HepG2 (cell line): ENCODE data around the gene TCF7L2. TPM values are rescaled to one million over a fixed set of nuclear protein-coding genes. Genes with fewer than 3 reads are reported as not detected.
A peak's percentile ranks its signal among the peaks of the same experiment; 100 is the strongest.

Source experiments
- ATAC-seq: fragments of 200-7000 bp; cut with Tn5 transposase; 3 replicates; pipeline ENCODE4 v1.9.1; 2020; ENCODE audit warnings: mild to moderate bottlenecking, moderate library complexity
- BruUV-seq: library from RNA; stranded (reverse); fragments of 400-500 nt; replicated peaks from 2 replicates; lab custom pipeline; 2021; lab: Mats Ljungman, UMichigan
- CTCF ChIA-PET: fragments of 300-600 bp; formaldehyde crosslinking; extraction: SDS; loops from one replicate; lab custom pipeline; 2021; ENCODE audit warnings: low total read pairs, inconsistent platforms, low intra/inter-chr PET ratio; lab: Yijun Ruan, JAX
- POLR2A ChIA-PET: fragments of 350-600 bp; sonication (Branson Sonifier 250); formaldehyde crosslinking; loops from one replicate; lab custom pipeline; 2020; ENCODE audit warnings: antibody characterized with exemption, inconsistent platforms; lab: Yijun Ruan, JAX
- DNase-seq: peaks from one replicate; pipeline ENCODE4 v3.0.0-alpha.2; 2015; ENCODE audit warnings: low spot score
- FAIRE-seq: peaks from 3 replicates; lab custom pipeline; 2011; peaks lifted over from hg19 to GRCh38; lab: Jason Lieb, UNC
- H2AFZ ChIP-seq: one replicate; pipeline ENCODE4 v1.6.1; 2011; ENCODE audit warnings: low read length, inconsistent platforms
- H3K27ac ChIP-seq: fragments of 300-600 bp; 3 replicates; pipeline ENCODE4 v1.8.0; 2011; ENCODE audit warnings: mixed run types, mild to moderate bottlenecking, mixed read lengths, low read length, inconsistent platforms; ENCODE audit not compliant: insufficient read depth; ENCODE audit errors: extremely low read length
- H3K27me3 ChIP-seq, 2 experiments: fragments of 200-600 bp in 1 of 2; 2 replicates in 1 of 2; 3 replicates in 1 of 2; pipeline versions ENCODE4 v1.6.0 to v1.8.0; 2011; ENCODE audit warnings: low read length in 2 of 2, mild to moderate bottlenecking in 2 of 2, moderate library complexity in 2 of 2, inconsistent platforms in 1 of 2; ENCODE audit not compliant: insufficient read depth in 2 of 2, control insufficient read depth in 1 of 2
- H3K36me3 ChIP-seq, 2 experiments: fragments of 200-600 bp in 1 of 2; replicated peaks in 1 of 2; 2 replicates in 1 of 2; 3 replicates in 1 of 2; pipeline versions ENCODE4 v1.5.1 to v1.8.0; 2011; ENCODE audit warnings: low read length in 2 of 2, inconsistent platforms in 1 of 2; ENCODE audit not compliant: insufficient read depth in 2 of 2, control insufficient read depth in 1 of 2
- H3K4me1 ChIP-seq: 2 replicates; pipeline ENCODE4 v1.5.1; 2012; ENCODE audit warnings: low read length, inconsistent platforms; ENCODE audit not compliant: insufficient read depth
- H3K4me2 ChIP-seq: 2 replicates; pipeline ENCODE4 v1.6.0; 2011; ENCODE audit warnings: low read depth, low read length, inconsistent platforms
- H3K4me3 ChIP-seq, 3 experiments: fragments of 200-600 bp in 1 of 3; sonication (generic), shearing (Covaris generic) in 1 of 3; replicated peaks in 1 of 3; 2 replicates each; pipeline ENCODE4 v1.5.1; 2011 to 2016; ENCODE audit warnings: low read length in 3 of 3, inconsistent platforms in 2 of 3, low read depth in 2 of 3, mild to moderate bottlenecking in 2 of 3, control low read depth in 1 of 3, mixed read lengths in 1 of 3; ENCODE audit not compliant: insufficient read depth in 1 of 3
- H3K79me2 ChIP-seq: one replicate; pipeline ENCODE4 v1.6.1; 2011; ENCODE audit warnings: low read length, inconsistent platforms; ENCODE audit not compliant: insufficient read depth
- H3K9ac ChIP-seq: 2 replicates; pipeline ENCODE4 v1.6.0; 2011; ENCODE audit warnings: mild to moderate bottlenecking, low read depth, low read length, inconsistent platforms; ENCODE audit not compliant: insufficient read depth
- H3K9me3 ChIP-seq: 2 replicates; pipeline ENCODE4 v1.5.1; 2012; ENCODE audit warnings: mild to moderate bottlenecking, low read length
- H4K20me1 ChIP-seq: 2 replicates; pipeline ENCODE4 v1.6.0; 2011; ENCODE audit warnings: inconsistent platforms, mild to moderate bottlenecking, low read length, moderate library complexity; ENCODE audit not compliant: insufficient read depth
- CHD4 ChIP-seq: fragments of 200-600 bp; sonication (generic); IDR thresholded peaks from 2 replicates; pipeline ENCODE4 v1.7.0; 2017; ENCODE audit warnings: mild to moderate bottlenecking, low read length, borderline replicate concordance
- NAIF1 ChIP-seq: sonication (generic); formaldehyde crosslinking; IDR thresholded peaks from 2 replicates; pipeline ENCODE4 v1.5.0; 2020; ENCODE audit warnings: mild to moderate bottlenecking, missing genetic modification reagents, borderline replicate concordance
- RBM22 ChIP-seq: fragments of 200-400 bp; formaldehyde crosslinking; optimal IDR thresholded peaks from 2 replicates; pipeline ENCODE3; 2017; ENCODE audit warnings: mild to moderate bottlenecking, low read length, moderate library complexity
- TMF1 ChIP-seq: sonication (generic); formaldehyde crosslinking; IDR thresholded peaks from 2 replicates; pipeline ENCODE4 v1.8.1; 2022; ENCODE audit warnings: low read depth, missing genetic modification reagents
- ZMYM2 ChIP-seq: sonication (generic); formaldehyde crosslinking; IDR thresholded peaks from 2 replicates; pipeline ENCODE4 v1.8.0; 2022; ENCODE audit warnings: mild to moderate bottlenecking, missing genetic modification reagents
- ZNF251 ChIP-seq: sonication (generic); formaldehyde crosslinking; IDR thresholded peaks from 2 replicates; pipeline ENCODE4 v1.9.0; 2021; ENCODE audit warnings: mild to moderate bottlenecking, missing genetic modification reagents
- ZNF589 ChIP-seq: sonication (generic); formaldehyde crosslinking; conservative IDR thresholded peaks from 2 replicates; pipeline ENCODE4 v1.8.0; 2022; ENCODE audit warnings: mild to moderate bottlenecking, moderate library complexity, missing genetic modification reagents
- WGBS: methylation state at CpG from one replicate; pipeline ENCODE4 v1.1.6; 2017; ENCODE audit warnings: low lambda C conversion rate; 5-methylcytosine and 5-hydroxymethylcytosine counted together
- in situ Hi-C: cut with HindIII; loops from 2 replicates; pipeline ENCODE4 v1.10.0; 2017; ENCODE audit warnings: low pct_unique_long_range_greater_than_20kb; ENCODE audit not compliant: extremely low pct_ligation_motif_present
- intact Hi-C: fragments of 100-400 bp; cut with micrococcal nuclease; formaldehyde crosslinking; loops from one replicate; pipeline ENCODE4 v1.10.0; 2022; ENCODE audit not compliant: unreplicated experiment
- polyA plus RNA-seq, 8 experiments: library from polyadenylated mRNA; depleted of rRNA in 3 of 8; stranded (reverse) in 7 of 8; unstranded in 1 of 8; fragments of >200 nt; fragmentation: Illumina TruSeq in 4 of 8; extraction: Trizol in 4 of 8; gene quantifications; 2 replicates each; pipeline versions ENCODE4 v1.2.1 to v1.2.3, GENCODE V29; 2011 to 2016; ENCODE audit warnings: low read depth in 4 of 8, missing spikeins in 1 of 8, mixed read lengths in 1 of 8; ENCODE audit not compliant: insufficient read depth in 1 of 8
- total RNA-seq, 5 experiments: library from RNA; depleted of rRNA; stranded (reverse); fragments of >200 nt; fragmentation: Illumina TruSeq; extraction: Trizol; gene quantifications; 2 replicates each; pipeline ENCODE4 v1.2.3, GENCODE V29; 2016; ENCODE audit warnings: low read depth in 1 of 5
- TF ChIP-seq, protein P1 (sequence below): sonication (generic); formaldehyde crosslinking; IDR thresholded peaks from 2 replicates; pipeline ENCODE4 v1.5.0; 2020; ENCODE audit warnings: missing genetic modification reagents, mild to moderate bottlenecking, borderline replicate concordance

Gene TCF7L2
- total and polyA plus RNA-seq, 2 of the 13 experiments (the other 11 are each of a cell fraction or from before 2014, with no cell fraction given) = 3.9 to 13.7 TPM

DNA sequence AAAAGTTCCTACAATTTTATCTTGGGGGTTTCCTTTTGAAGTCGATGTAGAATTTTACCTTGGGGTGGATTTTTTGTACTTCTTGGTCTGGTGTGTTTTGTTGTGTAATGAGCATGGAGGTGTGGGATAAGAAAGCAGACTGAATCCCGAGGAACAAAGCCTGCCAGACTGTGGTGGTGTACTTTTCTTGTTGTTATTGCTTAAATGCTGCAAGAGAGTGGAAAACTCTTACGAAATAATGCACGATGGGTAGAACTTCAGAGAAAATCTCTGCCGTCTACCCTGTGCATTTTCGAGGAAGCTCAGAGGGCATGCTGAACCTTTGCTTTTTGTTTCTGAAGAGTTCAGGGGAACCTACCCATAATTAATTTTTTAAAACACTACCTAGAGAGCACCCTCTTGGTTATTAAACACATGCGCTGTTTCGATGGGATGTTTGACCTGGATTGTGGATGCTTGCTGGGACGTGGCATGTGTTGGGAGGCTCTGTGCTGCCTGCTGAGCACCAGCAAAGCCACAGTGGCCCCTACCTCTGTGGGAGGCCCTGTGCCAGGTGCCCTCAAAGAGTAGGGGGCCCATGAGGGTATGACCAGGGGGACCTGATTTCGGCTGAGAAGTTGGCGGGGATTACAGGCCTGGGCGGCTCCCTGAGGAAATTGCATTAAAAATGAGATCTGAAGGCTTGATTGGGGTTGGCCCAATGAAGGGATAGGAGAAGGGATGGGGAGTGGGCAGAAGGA is 94.1 kb downstream of the TCF7L2 start:
- WGBS = 97% methylated on average over 12 of the region's 12 CpGs
- peaks cover 52% of the 10 kb centered on the region for H4K20me1 ChIP-seq
- DNase-seq = no peak

More for the DNA sequence above, 94.1 kb downstream of the TCF7L2 start:
- Histone ChIP-seq H3K79me2 (peaks cover 71% of the 10 kb centered on the region), H3K27me3 (no peaks in the 10 kb centered on the region), H3K9ac (no peak overlapping the region), H3K36me3 (peaks cover 21 to 53% of the 10 kb centered on the region in 2 experiments), H3K4me3 (no peak overlapping the region), H3K9me3 (no peaks in the 10 kb centered on the region), H3K4me1 (no peaks in the 10 kb centered on the region), H3K4me2 (no peak overlapping the region), H3K27ac (no peak overlapping the region), H2AFZ (no peak overlapping the region)
- CTCF ChIA-PET = no interaction called here
- BruUV-seq = no TSS peak
- FAIRE-seq (no peak), ATAC-seq (no peak)
- intact Hi-C loops (no loop called here), in situ Hi-C loops (no loop called here)
- TF ChIP-seq, protein P1, sequence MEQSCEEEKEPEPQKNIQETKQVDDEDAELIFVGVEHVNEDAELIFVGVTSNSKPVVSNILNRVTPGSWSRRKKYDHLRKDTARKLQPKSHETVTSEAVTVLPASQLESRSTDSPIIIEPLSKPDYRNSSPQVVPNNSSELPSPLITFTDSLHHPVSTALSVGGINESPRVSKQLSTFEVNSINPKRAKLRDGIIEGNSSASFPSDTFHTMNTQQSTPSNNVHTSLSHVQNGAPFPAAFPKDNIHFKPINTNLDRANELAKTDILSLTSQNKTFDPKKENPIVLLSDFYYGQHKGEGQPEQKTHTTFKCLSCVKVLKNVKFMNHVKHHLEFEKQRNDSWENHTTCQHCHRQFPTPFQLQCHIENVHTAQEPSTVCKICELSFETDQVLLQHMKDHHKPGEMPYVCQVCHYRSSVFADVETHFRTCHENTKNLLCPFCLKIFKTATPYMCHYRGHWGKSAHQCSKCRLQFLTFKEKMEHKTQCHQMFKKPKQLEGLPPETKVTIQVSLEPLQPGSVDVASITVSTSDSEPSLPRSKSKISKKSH (CRISPR knock-in tag) = no peak
- TF ChIP-seq ZMYM2 (CRISPR knock-in tag) = no peak
- no peak for TF ChIP-seq NAIF1 (CRISPR knock-in tag)
- TF ChIP-seq TMF1 (CRISPR knock-in tag) = no peak
- no peak for TF ChIP-seq CHD4
- TF ChIP-seq ZNF251 (CRISPR knock-in tag) = no peak
- peak; percentile 19 for TF ChIP-seq RBM22
- no peak for TF ChIP-seq ZNF589 (CRISPR knock-in tag)
- POLR2A ChIA-PET = no interaction called here
